SK-N-SH treated with all-trans-retinoic acid at 6 μM for 48 hours (cell line): Measurements from ENCODE around the gene DUSP23.

ENCODE experiments used
- ATAC-seq: fragments of 200-7000 bp; cut with Tn5 transposase; 3 replicates; pipeline ENCODE4 v1.9.1; 2020; ENCODE audit warnings: mild to moderate bottlenecking, moderate library complexity
- ARNTL ChIP-seq: fragments of 450-650 bp; formaldehyde crosslinking; IDR thresholded peaks from 2 replicates; pipeline ENCODE4 v1.5.0; 2020; ENCODE audit warnings: low read depth, mild to moderate bottlenecking, moderate library complexity, borderline replicate concordance
- BACH2 ChIP-seq: fragments of 250-450 bp; sonication (Bioruptor Pico); IDR thresholded peaks from 2 replicates; pipeline ENCODE4 v1.9.0; 2021; ENCODE audit warnings: mild to moderate bottlenecking, borderline replicate concordance
- CREB5 ChIP-seq: fragments of 250-450 bp; sonication (Bioruptor Pico); IDR thresholded peaks from 2 replicates; pipeline ENCODE4 v1.5.1; 2020; ENCODE audit warnings: low read depth, mild to moderate bottlenecking, moderate library complexity
- CSDC2 ChIP-seq: fragments of 250-450 bp; sonication (Bioruptor Pico); IDR thresholded peaks from 2 replicates; pipeline ENCODE4 v1.5.0; 2020; ENCODE audit warnings: mild to moderate bottlenecking, moderate library complexity
- CSRNP3 ChIP-seq: fragments of 250-450 bp; sonication (Bioruptor Pico); IDR thresholded peaks from 2 replicates; pipeline ENCODE4 v1.5.1; 2021; ENCODE audit warnings: mild to moderate bottlenecking, moderate library complexity
- ESRRG ChIP-seq: fragments of 250-450 bp; sonication (Bioruptor Pico); IDR thresholded peaks from 2 replicates; pipeline ENCODE4 v1.6.1; 2021; ENCODE audit warnings: mild to moderate bottlenecking
- GLIS3 ChIP-seq: fragments of 250-450 bp; sonication (Bioruptor Pico); IDR thresholded peaks from 2 replicates; pipeline ENCODE4 v1.5.0; 2020; ENCODE audit warnings: mild to moderate bottlenecking, moderate library complexity
- ISL1 ChIP-seq: fragments of 250-450 bp; sonication (Bioruptor Pico); IDR thresholded peaks from 2 replicates; pipeline ENCODE4 v2.1.2; 2022; ENCODE audit warnings: mild to moderate bottlenecking, moderate library complexity
- OSR1 ChIP-seq: fragments of 250-450 bp; sonication (Bioruptor Pico); IDR thresholded peaks from 2 replicates; pipeline ENCODE4 v1.8.0; 2022; ENCODE audit warnings: moderate library complexity, mild to moderate bottlenecking, inconsistent platforms
- PATZ1 ChIP-seq: fragments of 250-450 bp; sonication (Bioruptor Pico); IDR thresholded peaks from 2 replicates; pipeline ENCODE4 v1.8.0; 2020; ENCODE audit warnings: mild to moderate bottlenecking, moderate library complexity, borderline replicate concordance
- RARB ChIP-seq: fragments of 250-450 bp; sonication (Bioruptor Pico); IDR thresholded peaks from 2 replicates; pipeline ENCODE4 v1.8.0; 2021; ENCODE audit warnings: mild to moderate bottlenecking, moderate library complexity
- SNAI2 ChIP-seq: fragments of 250-450 bp; sonication (Bioruptor Pico); IDR thresholded peaks from 2 replicates; pipeline ENCODE4 v1.5.0; 2020; ENCODE audit warnings: mild to moderate bottlenecking, moderate library complexity
- TCF4 ChIP-seq: fragments of 250-450 bp; sonication (Bioruptor Pico); IDR thresholded peaks from 2 replicates; pipeline ENCODE4 v1.8.0; 2021; ENCODE audit warnings: mild to moderate bottlenecking, moderate library complexity, borderline replicate concordance
- TOX ChIP-seq: fragments of 250-450 bp; sonication (Bioruptor Pico); IDR thresholded peaks from 2 replicates; pipeline ENCODE4 v1.8.0; 2021; ENCODE audit warnings: mild to moderate bottlenecking, moderate library complexity, borderline replicate concordance
- TSHZ2 ChIP-seq: fragments of 250-450 bp; sonication (Bioruptor Pico); IDR thresholded peaks from 2 replicates; pipeline ENCODE4 v1.5.0; 2020; ENCODE audit warnings: mild to moderate bottlenecking, moderate library complexity
- ZC3H10 ChIP-seq: fragments of 250-450 bp; sonication (Bioruptor Pico); IDR thresholded peaks from 2 replicates; pipeline ENCODE4 v1.5.1; 2021; ENCODE audit warnings: mild to moderate bottlenecking, moderate library complexity
- ZNF565 ChIP-seq: fragments of 450-650 bp; formaldehyde crosslinking; conservative IDR thresholded peaks from 2 replicates; pipeline ENCODE4 v1.5.0; 2020; ENCODE audit warnings: low read depth, mild to moderate bottlenecking, moderate library complexity
- ZNF70 ChIP-seq: fragments of 450-650 bp; formaldehyde crosslinking; IDR thresholded peaks from 2 replicates; pipeline ENCODE4 v1.5.0; 2020; ENCODE audit warnings: mild to moderate bottlenecking, moderate library complexity
- ZNF8 ChIP-seq: fragments of 450-650 bp; formaldehyde crosslinking; IDR thresholded peaks from 2 replicates; pipeline ENCODE4 v1.5.0; 2020; ENCODE audit warnings: mild to moderate bottlenecking, moderate library complexity

The DUSP23 gene

GRCh38 chr1:159743651-159744410, 36.9 kb upstream of the DUSP23 start:
- TF ChIP-seq ESRRG (CRISPR knock-in tag) (no peak), ZNF8 (CRISPR knock-in tag) (no peak), PATZ1 (CRISPR knock-in tag) (no peak), TOX (CRISPR knock-in tag) (no peak), ISL1 (CRISPR knock-in tag) (no peak), TSHZ2 (CRISPR knock-in tag) (no peak), ARNTL (CRISPR knock-in tag) (no peak), CREB5 (CRISPR knock-in tag) (no peak), CSDC2 (CRISPR knock-in tag) (no peak), ZNF565 (CRISPR knock-in tag) (no peak), CSRNP3 (no peak), ZNF70 (CRISPR knock-in tag) (no peak), GLIS3 (CRISPR knock-in tag) (no peak)
- ATAC-seq = no peak

- ATAC-seq = no peak
- no peak for TF ChIP-seq TSHZ2 (CRISPR knock-in tag)
- no peak for TF ChIP-seq ZNF70 (CRISPR knock-in tag)
- TF ChIP-seq RARB = no peak
- no peak for TF ChIP-seq OSR1
- no peak for TF ChIP-seq GLIS3 (CRISPR knock-in tag)
- TF ChIP-seq ZC3H10 (CRISPR knock-in tag) = no peak
- no peak for TF ChIP-seq CSDC2 (CRISPR knock-in tag)
- no peak for TF ChIP-seq TOX (CRISPR knock-in tag)
- no peak for TF ChIP-seq ISL1 (CRISPR knock-in tag)
- no peak for TF ChIP-seq ZNF8 (CRISPR knock-in tag)
- no peak for TF ChIP-seq ZNF565 (CRISPR knock-in tag)
- TF ChIP-seq SNAI2 = no peak
- TF ChIP-seq, all 23 proteins: peak for 0
Observed at GRCh38 chr1:159746666-159747065, 34.1 kb upstream of the DUSP23 start.

- no peak for ATAC-seq
- TF ChIP-seq TCF4 (CRISPR knock-in tag) = no peak
- no peak for TF ChIP-seq BACH2 (CRISPR knock-in tag)
- no peak for TF ChIP-seq GLIS3 (CRISPR knock-in tag)
- no peak for TF ChIP-seq CSDC2 (CRISPR knock-in tag)
- TF ChIP-seq SNAI2 = no peak
- TF ChIP-seq, all 23 proteins: peak for 0
Observed at GRCh38 chr1:159748370-159748769, 32.4 kb upstream of the DUSP23 start.
